ENCODE measurements around the gene RENBP. TPM values are rescaled to one million over a fixed set of nuclear protein-coding genes. Genes with fewer than 3 reads are reported as not detected.

The RENBP gene
- total RNA-seq, 1 experiment from 2014 or later: 0.11 TPM

DNA sequence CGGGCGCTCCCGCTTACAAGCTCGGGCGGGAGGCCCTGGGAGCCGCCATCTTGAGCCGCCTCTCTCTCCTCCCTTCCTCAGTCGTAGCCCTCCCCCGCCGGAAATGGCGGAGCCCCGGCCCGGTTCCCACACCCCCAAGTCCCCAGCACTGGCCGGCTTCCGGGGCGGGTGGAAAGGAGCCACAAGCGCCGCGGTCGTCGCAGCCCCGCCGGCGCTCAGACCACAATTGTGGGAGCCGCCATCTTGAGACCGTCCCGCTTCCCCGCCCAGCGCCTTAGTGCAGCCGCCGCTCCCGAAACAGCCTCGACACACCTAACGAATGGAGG, 26.6 kb upstream of the RENBP start:
- DNase-seq (ENCODE audit: low read depth): peak; percentile 87

DNA sequence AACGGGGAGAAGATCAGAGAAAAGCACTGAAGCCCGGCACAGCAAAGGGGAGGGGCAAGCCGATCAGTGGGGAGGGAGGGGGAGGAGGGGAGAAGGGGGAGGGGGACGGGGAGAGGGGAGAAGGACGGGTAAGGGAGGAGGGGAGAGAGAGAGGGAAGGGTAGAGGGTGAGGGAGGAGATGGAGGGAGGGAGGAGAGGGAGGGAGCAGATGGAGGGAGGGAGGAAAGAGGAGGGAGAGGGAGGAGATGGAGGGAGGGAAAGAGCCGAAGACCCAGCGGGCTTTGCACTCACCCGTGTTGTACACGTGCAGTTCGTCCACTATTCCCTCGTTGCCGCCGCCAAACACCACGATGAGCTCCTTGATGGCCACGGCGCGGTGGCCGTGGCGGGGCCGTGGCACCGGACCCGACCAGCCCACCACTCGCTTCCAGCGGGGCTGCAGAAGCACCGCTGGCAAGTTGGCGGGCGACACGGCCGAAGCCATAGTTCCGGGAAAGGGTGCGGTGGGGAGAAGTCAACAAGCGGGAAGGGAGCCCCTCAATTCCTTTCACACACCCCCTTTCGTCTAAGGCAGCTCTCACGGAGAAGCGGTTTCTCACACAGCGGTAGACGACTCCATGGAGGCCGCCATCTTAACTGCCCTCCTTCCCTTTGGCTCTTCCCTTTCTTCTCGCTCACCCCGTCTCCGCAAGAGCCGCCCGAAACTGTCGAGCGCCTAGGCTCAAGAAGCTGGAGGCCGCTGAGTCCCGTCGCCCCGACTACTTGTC, 26.1 kb upstream of the RENBP start:
- peak; percentile 50 for DNase-seq (ENCODE audit: low read depth)

DNA sequence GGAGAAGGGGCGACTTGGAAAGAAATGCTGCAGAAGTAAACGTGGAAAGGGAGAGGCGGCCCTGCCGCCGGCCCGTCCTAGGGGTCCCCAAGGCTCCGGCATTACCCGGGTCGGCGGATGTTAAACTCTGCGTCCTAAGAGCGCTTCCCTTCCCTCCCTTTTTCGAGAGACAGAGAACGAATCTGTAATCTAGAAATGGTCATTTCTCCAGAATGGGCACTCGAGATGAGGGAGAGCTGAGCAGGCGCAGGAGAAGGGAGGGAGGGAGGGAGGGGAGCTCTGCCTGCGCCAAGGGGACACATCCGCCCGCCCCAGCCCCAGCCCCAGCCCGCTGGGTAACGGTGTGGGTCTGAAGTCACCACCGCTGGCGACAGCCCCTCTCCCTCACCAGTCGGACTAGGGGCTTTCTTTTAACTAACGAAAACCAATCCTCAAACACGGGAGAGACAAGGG, 25.5 kb upstream of the RENBP start:
- DNase-seq (ENCODE audit: low read depth): no peak

DNA sequence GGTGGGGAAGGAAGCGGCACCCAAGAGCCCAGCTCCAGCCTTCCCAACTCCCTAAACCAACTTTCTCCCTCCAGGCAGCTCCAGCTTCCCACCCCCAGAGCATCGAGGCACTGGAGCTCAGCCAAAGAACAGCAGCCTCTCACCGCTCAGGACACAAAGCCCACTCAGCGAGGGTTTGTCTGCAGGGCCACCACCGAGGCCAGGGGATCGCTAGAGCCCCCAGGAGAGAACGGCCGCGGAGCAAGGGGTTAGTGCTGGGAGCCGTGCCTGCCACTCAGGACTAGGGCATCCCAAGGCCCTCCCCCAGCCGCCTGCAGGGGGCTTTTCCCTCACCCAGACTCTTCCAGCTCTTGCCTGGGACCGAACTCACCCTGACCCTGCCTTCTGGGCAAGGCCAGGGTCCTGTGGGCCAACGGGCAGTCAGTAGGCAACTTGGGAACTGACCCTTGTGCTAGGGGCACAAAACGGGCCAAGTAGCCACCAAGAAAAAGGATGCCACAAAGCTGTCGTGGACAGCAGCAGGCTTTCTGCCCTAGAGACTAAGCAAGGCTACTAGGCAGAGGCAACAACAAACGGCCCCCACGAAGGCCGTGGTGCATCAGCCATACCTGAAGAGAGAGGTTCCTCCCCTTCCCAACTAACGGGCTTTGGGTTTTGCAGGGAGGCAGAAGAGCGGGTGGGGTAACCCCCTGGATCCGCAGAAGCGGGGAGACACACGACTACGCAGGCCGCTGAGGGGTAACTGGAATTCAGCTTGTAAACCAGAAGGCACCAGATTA, 24.9 kb upstream of the RENBP start:
- DNase-seq (ENCODE audit: low read depth): no peak

DNA sequence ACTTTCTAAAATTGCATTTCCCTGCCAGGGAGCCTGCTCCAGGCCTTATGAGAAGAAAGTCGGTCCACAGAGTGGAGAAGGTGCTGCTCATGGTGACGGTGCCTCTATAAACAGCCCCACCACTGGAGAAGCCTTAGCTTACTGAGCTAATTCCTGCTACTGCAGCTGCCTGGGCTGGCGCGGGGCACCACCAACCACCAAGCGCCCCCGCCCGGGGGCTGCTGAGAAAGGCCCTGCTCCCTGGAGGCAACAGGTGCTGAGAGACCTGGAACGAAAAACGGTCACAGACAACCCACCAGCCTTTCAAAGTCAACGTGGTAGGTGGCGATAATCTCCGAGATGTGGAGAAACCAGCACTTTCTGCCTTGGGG, 24.3 kb upstream of the RENBP start:
- no peak for DNase-seq (ENCODE audit: low read depth)

DNA sequence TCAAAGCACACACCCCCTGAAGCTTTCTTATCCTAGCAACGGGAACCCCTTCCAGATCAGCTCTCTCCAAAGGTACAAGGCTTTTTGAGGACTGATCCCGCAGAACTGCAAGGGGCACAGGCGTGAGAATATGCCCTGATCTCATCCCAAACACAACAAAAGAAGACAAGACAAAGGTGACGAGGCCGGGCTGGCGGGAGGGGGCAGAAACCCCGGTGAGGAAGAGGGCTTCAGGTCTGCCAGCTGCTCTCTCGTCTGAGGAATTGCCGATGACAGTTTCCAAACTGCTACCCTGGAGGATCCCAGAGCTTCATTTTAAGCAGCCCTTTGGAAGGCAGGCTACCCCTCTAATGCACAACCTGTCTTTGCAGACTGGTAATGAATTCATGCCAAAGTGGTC, 23.8 kb upstream of the RENBP start:
- DNase-seq (ENCODE audit: low read depth): no peak

DNA sequence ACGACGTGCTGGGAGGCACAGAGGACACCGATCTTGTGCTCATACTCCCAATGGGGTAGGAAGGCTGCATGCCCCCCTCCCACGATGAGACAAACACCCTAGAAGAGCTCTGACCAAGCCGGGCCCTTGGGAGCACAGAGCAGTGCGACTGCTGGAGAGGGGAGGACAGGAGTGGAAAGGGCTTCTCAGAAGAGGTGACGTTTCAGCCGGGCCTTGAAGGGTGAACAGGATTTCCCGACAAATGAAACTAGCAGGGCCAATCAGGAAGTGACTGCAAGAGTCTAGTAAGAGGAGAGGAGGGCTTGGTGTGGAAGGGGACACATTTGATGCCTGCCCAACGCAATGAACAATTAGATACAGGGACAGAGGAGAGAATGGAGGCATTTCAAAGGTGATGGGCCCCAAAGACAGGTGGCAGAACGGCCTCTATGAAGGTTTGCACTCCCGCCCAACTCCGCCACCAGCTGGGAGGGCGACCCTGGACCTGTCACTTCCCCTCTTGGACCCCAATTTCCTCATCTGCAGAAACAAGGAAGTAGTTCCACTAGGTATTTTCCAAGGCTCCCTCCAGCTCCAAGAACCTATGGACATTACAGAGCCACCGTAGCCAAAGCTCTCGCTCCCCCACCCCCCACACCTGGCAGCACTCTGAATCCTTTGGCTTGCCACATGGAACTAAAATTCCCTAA, 23.2 kb upstream of the RENBP start:
- no peak for DNase-seq (ENCODE audit: low read depth)

DNA sequence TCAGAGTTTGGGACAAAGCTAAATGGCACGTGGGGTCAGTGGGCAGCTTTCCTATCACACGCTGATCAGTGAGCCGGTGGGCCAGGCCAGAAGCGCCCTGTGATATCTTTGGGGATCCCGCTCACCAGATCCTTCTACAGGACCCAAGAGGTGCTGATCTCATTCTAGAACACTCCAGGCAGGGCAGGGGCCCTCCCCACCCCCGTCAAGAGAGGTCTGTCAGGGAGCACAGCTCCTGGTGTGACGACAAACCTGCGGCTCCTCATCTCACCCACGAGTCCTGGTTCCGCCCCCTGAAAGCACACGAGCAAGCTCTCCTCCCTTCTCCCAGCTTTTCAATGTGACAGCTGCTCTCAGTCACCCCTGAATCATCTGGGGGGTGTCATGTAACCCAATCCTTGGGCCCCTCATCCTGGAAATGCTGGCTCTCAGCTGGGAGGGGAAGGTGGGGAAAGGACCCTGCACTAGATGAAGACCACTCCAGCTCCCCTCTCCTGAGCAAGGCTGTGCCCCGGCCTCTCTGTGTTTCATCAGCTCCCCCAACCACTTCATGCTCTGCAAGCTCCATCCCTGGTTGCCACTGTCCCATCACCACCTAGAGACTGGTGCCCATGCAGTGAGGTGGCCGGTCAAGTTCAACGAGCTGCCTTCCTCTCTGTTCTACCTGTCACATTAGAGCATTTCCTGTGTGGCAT, 22.5 kb upstream of the RENBP start:
- DNase-seq (ENCODE audit: low read depth): no peak

DNA sequence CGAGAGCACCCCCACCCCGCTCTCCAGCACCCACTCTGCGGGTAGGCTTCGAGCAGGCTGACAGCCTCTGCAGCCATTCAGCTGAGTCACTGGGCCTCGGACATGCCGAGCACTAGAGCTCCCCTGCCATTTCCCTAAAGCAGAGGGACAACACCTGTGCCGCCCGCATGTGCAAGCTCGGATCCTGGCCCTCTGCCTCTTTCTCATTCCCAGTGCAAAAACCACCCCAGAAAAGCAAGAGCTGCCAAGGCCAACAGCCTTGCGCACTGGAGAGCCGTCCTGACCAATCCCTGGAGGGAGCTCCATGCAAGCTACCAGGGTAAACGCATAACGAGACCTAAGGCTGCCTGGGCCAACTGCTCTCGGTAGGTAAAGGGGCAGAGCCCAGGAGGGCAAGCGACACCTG, 21.8 kb upstream of the RENBP start:
- no peak for DNase-seq (ENCODE audit: low read depth)

DNA sequence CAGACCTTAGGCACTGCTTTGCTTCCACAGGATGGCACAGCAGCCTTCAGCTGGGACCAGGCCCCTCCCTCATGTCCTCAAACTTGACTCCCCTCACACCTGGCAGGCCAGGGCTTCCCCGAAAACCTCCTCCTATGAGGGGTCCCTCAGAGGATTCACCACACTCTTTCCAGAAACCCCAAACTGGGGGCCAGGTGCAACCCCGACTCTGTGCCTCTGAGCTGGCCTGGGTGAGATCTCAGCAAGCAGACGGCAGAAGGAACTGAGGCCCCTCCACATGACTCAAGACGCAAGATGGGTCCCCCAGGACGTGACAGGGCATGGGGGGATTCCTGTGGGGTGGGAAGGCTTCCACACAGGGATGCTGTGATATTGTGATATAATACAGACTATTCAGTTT, 21.0 kb upstream of the RENBP start:
- no peak for DNase-seq (ENCODE audit: low read depth)

DNA sequence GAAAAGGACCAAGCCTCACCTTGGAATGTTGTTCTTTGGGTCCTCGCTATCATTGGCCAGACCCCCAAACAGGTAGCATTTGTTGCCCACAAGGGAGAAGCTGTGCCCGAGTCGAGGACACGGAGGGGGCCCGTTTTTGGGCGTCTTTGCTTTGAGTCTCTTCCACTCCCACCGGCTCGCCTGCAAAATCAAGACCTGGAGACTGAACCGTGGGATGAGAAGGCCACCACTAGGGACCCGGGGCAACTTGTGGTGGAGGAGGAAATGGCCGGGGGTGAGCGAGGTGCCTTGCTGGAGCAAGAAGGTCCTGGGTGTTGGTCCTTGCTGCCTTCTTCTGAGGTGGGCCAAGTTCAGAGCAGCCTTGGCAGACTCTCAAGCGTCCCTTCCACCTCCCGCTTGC, 19.7 kb upstream of the RENBP start:
- DNase-seq (ENCODE audit: low read depth): no peak

DNA sequence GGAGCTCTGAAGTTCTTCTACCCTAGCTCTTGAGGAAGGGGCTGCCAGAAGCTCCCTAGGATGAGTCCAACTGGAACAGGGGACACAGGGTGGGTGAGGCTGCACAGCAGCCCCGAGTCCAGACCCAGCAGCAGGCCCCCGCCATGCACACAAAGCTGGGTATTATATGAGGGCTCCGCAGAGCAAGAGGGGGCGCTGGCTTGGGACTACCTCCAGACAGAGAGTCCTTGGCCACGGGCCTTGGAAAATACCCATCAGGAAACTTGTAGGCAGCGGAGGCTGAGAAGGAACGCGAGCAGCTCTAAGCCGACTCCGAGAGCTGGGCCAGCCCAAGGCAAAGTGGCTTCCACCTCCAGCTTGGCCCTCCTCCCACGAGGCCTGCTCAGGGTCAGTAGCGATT, 19.1 kb upstream of the RENBP start:
- no peak for DNase-seq (ENCODE audit: low read depth)

DNA sequence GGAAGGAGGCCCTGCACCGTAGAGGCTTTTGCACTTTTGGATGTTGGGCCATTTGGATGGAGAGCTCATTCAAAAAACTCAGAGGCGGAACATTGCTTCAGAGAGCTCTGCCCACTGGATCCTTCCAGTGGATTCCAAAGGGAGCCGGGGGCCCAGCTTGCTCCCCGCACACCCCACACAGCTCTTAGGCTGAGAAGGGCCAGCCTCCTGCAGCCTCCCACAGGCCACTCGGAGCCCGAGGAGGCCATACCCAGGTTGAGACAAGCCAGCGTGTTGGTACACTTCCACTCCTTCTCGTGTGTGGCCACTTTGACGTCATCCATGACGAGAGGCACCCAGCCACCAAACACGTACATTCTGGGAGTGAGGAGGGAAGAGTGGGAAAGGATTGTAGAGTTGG, 16.8 kb upstream of the RENBP start:
- DNase-seq (ENCODE audit: low read depth): no peak

DNA sequence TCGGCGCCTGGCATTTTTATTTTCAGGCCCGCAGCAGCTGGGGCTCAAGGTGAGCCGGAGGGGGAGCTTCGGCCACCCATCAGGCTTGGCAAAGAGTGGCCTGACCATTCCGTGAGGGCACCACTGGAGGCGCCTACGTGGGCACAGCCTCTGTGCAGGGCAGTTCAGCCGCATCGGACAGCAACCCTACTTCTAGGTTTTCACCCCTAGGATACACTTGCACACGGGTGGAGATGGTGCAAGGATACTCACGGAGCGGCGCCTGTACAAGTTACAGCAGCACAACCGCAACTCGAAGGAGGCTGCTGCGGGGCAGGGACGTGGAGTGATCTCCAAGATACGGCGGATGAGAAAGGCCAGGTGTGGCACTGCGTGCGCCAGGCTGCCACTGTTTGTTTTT, 16.3 kb upstream of the RENBP start:
- no peak for DNase-seq (ENCODE audit: low read depth)

DNA sequence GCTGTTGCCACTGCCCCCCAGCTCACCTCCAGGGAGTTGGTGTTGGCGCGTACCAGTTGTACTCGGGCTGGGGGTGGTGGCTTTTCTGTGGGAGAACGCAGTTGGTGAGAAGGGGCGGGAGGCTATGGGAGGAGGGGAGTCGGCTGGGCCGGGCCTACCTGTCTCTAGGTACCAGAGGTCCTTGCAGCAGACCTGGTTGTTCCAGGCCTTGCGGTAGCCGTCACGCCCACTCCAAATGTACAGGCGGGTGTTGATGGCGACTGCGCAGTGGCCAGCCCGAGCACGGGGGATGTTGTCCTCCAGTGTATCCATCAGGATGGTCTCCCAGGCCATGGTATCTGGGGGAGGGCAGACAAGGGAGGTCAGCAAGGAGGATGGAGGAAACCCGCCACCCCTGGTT, 15.6 kb upstream of the RENBP start:
- no peak for DNase-seq (ENCODE audit: low read depth)

DNA sequence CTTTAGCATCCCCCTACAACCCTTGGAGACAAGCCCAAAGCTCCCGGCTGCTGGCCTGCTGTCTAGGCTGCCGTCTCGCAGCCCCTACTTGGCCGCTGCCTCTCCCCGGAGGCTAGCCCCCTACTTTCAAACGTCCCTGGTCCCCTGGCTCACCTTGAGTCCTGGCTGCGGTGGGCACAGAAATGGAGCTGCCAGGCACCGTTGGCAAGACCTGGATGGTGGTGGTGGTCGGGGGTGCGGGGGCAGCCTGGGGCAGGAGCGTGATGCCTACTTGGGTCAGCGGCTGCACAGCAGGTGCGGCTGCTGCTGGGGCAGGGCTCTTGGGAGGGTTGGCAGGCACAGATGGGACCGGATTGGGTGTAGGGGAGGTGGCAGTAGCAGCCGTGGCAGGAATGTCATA, 15.2 kb upstream of the RENBP start:
- no peak for DNase-seq (ENCODE audit: low read depth)

DNA sequence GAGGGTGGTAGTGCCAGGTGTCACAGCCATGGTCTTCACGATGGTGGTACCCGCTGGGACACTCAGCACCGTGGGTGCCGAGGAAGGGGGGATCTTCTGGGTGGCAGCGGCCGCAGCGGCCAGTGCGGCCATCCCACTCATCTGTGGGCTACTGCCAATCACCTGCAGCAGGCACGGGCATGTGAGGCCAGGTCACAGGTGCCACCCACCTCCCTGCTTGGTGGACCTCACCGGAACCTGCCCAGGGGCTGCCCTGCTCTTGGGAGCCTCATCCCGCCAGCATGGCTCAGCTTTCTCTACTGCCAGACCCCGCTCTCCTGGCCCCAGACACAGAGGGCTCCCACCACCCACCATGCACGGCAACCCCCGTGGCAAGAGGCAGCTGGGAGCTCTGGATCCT, 14.2 kb upstream of the RENBP start:
- no peak for DNase-seq (ENCODE audit: low read depth)

DNA sequence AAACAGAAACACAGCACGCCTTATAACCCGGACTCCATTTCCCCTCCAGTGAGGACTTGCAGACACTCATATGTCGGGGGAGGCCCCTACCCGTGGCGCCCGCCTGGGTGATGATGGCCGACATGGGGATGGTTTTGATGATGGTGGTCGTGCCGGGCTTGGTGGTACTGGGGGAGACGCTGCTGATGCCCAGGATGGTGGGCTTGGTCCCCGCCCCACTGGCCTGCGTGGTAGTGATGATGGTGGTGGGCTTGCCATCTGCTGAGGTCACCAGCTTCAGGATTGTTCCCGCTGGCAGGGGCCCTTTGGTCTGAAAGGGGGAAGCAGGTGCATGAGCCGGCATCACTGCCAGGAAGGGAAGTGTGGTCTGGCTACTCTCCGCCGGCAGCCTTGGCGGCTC, 12.8 kb upstream of the RENBP start:
- DNase-seq (ENCODE audit: low read depth): no peak

DNA sequence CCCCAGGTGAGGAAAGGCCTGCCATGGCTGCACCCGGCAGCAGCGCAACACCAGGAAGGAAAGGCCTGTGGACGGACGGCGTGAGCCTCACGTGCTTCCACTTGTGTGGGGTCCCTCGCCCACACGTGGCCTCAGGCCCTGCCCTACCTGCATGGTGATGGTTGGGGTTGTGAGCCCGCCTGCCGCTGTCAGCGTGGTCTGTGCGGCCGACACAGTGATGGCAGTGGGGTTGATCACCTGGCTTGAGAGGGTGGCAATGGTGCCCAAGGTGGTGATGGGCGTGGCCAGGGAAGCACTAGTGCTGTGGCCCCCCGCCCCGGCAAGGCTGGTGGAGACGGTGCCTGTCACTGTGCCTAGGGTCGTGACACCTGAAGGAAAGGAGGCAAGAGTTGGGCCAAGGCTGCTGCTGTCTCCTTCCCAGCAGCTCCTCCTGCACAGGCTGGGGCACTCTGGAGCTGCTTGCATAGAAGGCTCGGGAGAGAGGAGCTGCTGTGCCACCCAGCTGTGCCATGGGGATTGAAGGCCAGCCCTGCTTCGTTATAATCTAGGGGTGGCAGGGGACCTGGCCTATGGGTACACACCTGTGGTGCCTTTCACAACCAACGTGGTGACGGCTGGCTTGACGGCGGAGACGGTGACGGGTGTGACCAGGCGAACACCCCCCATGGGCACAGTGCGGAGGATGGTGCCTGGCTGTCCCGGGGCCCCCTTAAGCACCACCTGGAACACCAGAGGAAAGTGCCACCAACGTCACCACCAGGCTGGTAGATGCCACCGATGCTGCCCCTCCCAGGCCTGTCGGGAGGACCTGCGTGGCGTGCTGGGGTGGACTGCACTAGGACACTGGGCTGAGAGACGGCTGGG, 11.8 kb upstream of the RENBP start:
- no peak for DNase-seq (ENCODE audit: low read depth)

DNA sequence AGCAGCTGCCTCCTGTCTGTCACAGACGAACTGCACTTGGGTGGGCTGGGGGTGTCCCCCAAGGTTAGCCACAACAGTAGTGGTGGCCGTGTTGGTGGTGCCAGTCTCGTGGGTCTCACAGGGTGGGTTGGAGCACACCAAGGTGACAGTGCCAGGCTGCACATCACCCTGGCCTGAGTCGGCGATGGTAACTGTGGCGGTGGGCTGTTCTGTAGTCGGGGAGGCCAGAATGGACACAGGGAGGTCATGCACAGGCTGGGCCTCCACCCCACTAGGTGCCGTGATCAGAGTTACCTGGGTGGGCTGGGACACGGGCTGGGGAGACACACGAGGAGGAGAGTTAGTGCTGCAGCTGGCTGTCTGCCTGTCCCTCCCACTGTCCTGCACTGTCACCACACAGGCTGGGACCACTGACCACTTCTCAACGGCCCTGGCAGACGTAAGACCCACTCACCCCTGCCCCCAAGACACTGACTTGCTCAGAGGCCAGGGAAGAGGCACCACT, 10.8 kb upstream of the RENBP start:
- no peak for DNase-seq (ENCODE audit: low read depth)

DNA sequence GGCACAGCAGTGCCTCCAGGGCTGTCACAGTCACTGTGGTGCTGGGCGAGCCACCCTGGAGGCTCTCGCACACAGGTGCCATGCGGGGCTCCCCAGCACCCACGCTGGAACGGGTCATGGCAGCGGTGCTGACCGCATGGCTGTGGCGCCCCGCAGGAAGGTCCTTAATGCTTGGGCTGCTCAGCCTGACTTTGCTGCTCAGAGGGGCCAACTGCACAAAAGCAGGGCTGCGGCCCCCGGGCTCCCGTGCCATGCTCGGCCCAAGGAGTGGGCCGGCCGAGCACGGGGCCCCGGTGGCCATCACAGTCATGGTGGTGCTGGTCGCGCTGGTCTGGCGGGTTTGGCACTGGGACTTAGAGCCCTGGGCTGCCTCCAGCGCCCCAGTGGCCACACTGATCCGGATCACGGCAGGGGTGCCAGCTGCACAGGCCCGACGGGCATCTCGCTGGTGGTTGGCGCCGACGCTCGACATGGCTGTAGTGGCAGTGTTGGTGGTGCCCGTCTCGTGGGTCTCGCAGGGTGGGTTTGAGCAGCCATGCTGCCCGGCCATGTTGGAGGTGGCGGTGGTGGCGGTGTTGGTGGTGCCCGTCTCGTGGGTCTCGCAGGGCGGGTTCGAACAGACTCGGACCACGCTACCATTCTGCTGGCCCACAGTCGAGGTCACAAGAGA, 10.2 kb upstream of the RENBP start:
- DNase-seq (ENCODE audit: low read depth): no peak

Data from Daoy (cell line).